Adrenal gland (tissue), 5 donors: ENCODE measurements around the gene LRRC4C.

ENCODE experiments used
- CTCF ChIP-seq, 6 experiments: fragments of 450-650 bp in 4 of 6; fragments of 200-600 bp in 2 of 6; sonication (generic) in 1 of 6; IDR thresholded peaks; 1 replicate in 5 of 6; 2 replicates in 1 of 6; pipeline versions ENCODE4 v1.5.1 to v1.8.0; 2016 to 2021; ENCODE audit warnings: antibody characterized with exemption in 6 of 6, mild to moderate bottlenecking in 2 of 6, moderate library complexity in 1 of 6
- POLR2A ChIP-seq, 2 donors: fragments of 450-650 bp; IDR thresholded peaks; one replicate each; pipeline ENCODE4 v1.6.1; 2017; ENCODE audit warnings: antibody characterized with exemption in 2 of 2, mild to moderate bottlenecking in 2 of 2, moderate library complexity in 1 of 2
- donor health status: DM: no; HTN: no; CAD: no.

DNA sequence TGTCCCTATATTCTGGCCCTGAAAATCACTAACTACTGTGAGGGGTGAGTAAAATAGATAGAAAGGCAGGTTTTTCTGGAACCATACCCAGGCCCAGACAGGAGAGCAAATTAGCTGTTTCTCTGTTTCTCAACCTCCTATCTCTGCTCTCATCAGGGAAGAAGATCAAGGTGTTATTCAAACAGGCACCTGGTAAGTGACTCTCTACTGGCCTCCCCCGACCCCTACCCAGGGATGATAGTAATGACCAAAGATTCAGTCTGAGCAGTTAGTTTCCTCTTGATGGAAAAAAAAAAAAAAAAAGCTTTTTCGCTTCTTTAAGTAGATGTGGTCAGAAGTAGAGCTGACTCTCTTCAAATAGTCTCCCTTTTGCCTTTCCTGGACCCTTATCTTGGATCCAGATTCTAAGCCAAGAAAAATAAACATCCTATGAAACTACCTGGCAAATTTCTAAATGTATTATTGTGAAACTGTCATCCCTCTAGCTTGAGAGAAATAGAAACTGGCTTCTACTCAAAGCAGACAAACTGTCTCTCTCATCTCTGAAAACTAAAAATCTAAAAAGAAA lies 9.9 kb downstream of the LRRC4C start:
- TF ChIP-seq POLR2A (IDR thresholded peaks at IDR 0.05) (no peak), CTCF (IDR thresholded peaks at IDR 0.05) (no peak)
